H1 (cell line): ENCODE data around the gene POGZ. TPM values are rescaled to one million over a fixed set of nuclear protein-coding genes. Genes with fewer than 3 reads are reported as not detected.

Source experiments
- CTCF ChIA-PET: fragments of 300-600 bp; sonication (Branson Sonifier 250); formaldehyde crosslinking; loops from one replicate; lab custom pipeline; 2021; ENCODE audit not compliant: partially characterized antibody; lab: Charles Lee
- POLR2A ChIA-PET: fragments of 300-600 bp; sonication (Branson Sonifier 250); formaldehyde crosslinking; loops from one replicate; lab custom pipeline; 2021; ENCODE audit warnings: inconsistent platforms; ENCODE audit not compliant: partially characterized antibody; lab: Charles Lee
- DNase-seq, 2 experiments: peaks; one replicate each; pipeline versions ENCODE4 v3.0.0 to v3.0.0-alpha.2; 2010 to 2022; ENCODE audit warnings: low spot score in 2 of 2, low read depth in 1 of 2, mixed read lengths in 1 of 2
- FAIRE-seq: peaks from 2 replicates; lab custom pipeline; 2011; peaks lifted over from hg19 to GRCh38; lab: Jason Lieb, UNC
- H2AFZ ChIP-seq: 2 replicates; pipeline ENCODE4 v1.8.1; 2012; ENCODE audit warnings: low read length, inconsistent platforms
- H2AK5ac ChIP-seq: 2 replicates; pipeline ENCODE4 v1.6.1; 2013; ENCODE audit warnings: low read depth, low read length
- H2BK120ac ChIP-seq: replicated peaks from 2 replicates; pipeline ENCODE3; 2013; ENCODE audit warnings: low read depth, low read length, inconsistent platforms
- H2BK12ac ChIP-seq: 2 replicates; pipeline ENCODE4 v1.6.1; 2013; ENCODE audit warnings: low read depth, low read length
- H2BK15ac ChIP-seq: 2 replicates; pipeline ENCODE4 v1.6.1; 2013; ENCODE audit warnings: low read length
- H2BK20ac ChIP-seq: 2 replicates; pipeline ENCODE4 v1.6.1; 2013; ENCODE audit warnings: low read length
- H2BK5ac ChIP-seq: 2 replicates; pipeline ENCODE4 v1.6.1; 2013; ENCODE audit warnings: low read depth, low read length
- H3K14ac ChIP-seq: 2 replicates; pipeline ENCODE4 v1.6.1; 2013; ENCODE audit warnings: inconsistent platforms; ENCODE audit not compliant: insufficient read length
- H3K18ac ChIP-seq: 2 replicates; pipeline ENCODE4 v1.6.1; 2013; ENCODE audit warnings: low read length; ENCODE audit errors: extremely low read depth
- H3K23ac ChIP-seq: 2 replicates; pipeline ENCODE4 v1.6.1; 2013; ENCODE audit warnings: inconsistent platforms; ENCODE audit not compliant: insufficient read length
- H3K23me2 ChIP-seq: 2 replicates; pipeline ENCODE4 v1.6.1; 2013; ENCODE audit warnings: low read depth, low read length
- H3K27ac ChIP-seq: 2 replicates; pipeline ENCODE4 v1.6.1; 2011; ENCODE audit warnings: low read depth, low read length, inconsistent platforms
- H3K27me3 ChIP-seq, 4 experiments: replicated peaks in 1 of 4; 1 replicate in 1 of 4; 2 replicates in 3 of 4; pipeline versions ENCODE4 v1.6.1 to v1.8.1; 2011 to 2013; ENCODE audit warnings: low read length in 3 of 4, mild to moderate bottlenecking in 3 of 4, inconsistent platforms in 2 of 4, mixed read lengths in 2 of 4, moderate library complexity in 1 of 4; ENCODE audit not compliant: control insufficient read depth in 3 of 4, insufficient read depth in 3 of 4; ENCODE audit errors: extremely low read depth in 1 of 4
- H3K36me3 ChIP-seq, 4 experiments: 2 replicates each; pipeline versions ENCODE4 v1.6.1 to v1.8.1; 2011 to 2013; ENCODE audit warnings: mild to moderate bottlenecking in 4 of 4, low read length in 3 of 4, moderate library complexity in 2 of 4, control low read depth in 1 of 4, inconsistent platforms in 1 of 4; ENCODE audit not compliant: insufficient read depth in 4 of 4, control insufficient read depth in 2 of 4
- H3K4ac ChIP-seq: replicated peaks from 2 replicates; pipeline ENCODE3; 2013; ENCODE audit warnings: low read length, low read depth, mixed read lengths, inconsistent platforms; ENCODE audit not compliant: insufficient read length
- H3K4me1 ChIP-seq, 4 experiments: replicated peaks in 1 of 4; 1 replicate in 1 of 4; 2 replicates in 3 of 4; pipeline versions ENCODE4 v1.6.1 to v1.8.1; 2011 to 2013; ENCODE audit warnings: low read length in 3 of 4, inconsistent platforms in 2 of 4, mixed read lengths in 1 of 4; ENCODE audit not compliant: insufficient read depth in 4 of 4, control insufficient read depth in 3 of 4
- H3K4me2 ChIP-seq, 2 experiments: 2 replicates each; pipeline versions ENCODE4 v1.6.1 to v1.8.1; 2011 to 2013; ENCODE audit warnings: low read depth in 2 of 2, low read length in 2 of 2, control low read depth in 1 of 2, inconsistent platforms in 1 of 2, mild to moderate bottlenecking in 1 of 2; ENCODE audit not compliant: insufficient read depth in 1 of 2
- H3K4me3 ChIP-seq, 4 experiments: fragments of 200-600, 300-600 bp in 1 of 4; sonication (generic), shearing (Covaris generic), sonication (Bioruptor Twin) in 1 of 4; 2 replicates each; pipeline versions ENCODE4 v1.5.1 to v1.8.1; 2011 to 2016; ENCODE audit warnings: low read length in 4 of 4, low read depth in 3 of 4, control low read depth in 2 of 4, inconsistent platforms in 2 of 4, mild to moderate bottlenecking in 2 of 4, mixed read lengths in 1 of 4, moderate library complexity in 1 of 4; ENCODE audit not compliant: insufficient read depth in 2 of 4; ENCODE audit errors: extremely low read depth in 1 of 4
- H3K56ac ChIP-seq: replicated peaks from 2 replicates; pipeline ENCODE3; 2013; ENCODE audit warnings: low read depth, mild to moderate bottlenecking, mixed read lengths, low read length, inconsistent platforms; ENCODE audit not compliant: insufficient read length
- H3K79me1 ChIP-seq: 2 replicates; pipeline ENCODE4 v1.6.1; 2013; ENCODE audit warnings: low read depth, low read length, control low read depth
- H3K79me2 ChIP-seq, 2 experiments: 2 replicates each; pipeline versions ENCODE4 v1.6.1 to v1.8.1; 2012 to 2013; ENCODE audit warnings: low read length in 2 of 2, mild to moderate bottlenecking in 2 of 2, inconsistent platforms in 1 of 2; ENCODE audit not compliant: insufficient read depth in 2 of 2, control insufficient read depth in 1 of 2
- H3K9ac ChIP-seq, 4 experiments: replicated peaks in 1 of 4; 1 replicate in 1 of 4; 2 replicates in 3 of 4; pipeline versions ENCODE4 v1.6.1 to v1.8.1; 2011 to 2013; ENCODE audit warnings: low read depth in 3 of 4, low read length in 3 of 4, control low read depth in 2 of 4, mild to moderate bottlenecking in 2 of 4, moderate library complexity in 2 of 4, inconsistent platforms in 1 of 4; ENCODE audit errors: extremely low read depth in 1 of 4
- H3K9me3 ChIP-seq, 2 experiments: 2 replicates each; pipeline versions ENCODE4 v1.6.1 to v1.8.1; 2012 to 2013; ENCODE audit warnings: mild to moderate bottlenecking in 2 of 2, moderate library complexity in 2 of 2, control low read depth in 1 of 2, inconsistent platforms in 1 of 2, low read depth in 1 of 2, low read length in 1 of 2, mixed read lengths in 1 of 2; ENCODE audit not compliant: insufficient read depth in 2 of 2
- H4K20me1 ChIP-seq, 2 experiments: replicated peaks in 1 of 2; 2 replicates each; pipeline versions ENCODE3 to v1.8.1; 2011 to 2013; ENCODE audit warnings: inconsistent platforms in 2 of 2, low read length in 2 of 2, mild to moderate bottlenecking in 1 of 2; ENCODE audit not compliant: insufficient read depth in 2 of 2, control insufficient read depth in 1 of 2
- H4K5ac ChIP-seq: 2 replicates; pipeline ENCODE4 v1.6.1; 2013; ENCODE audit warnings: low read length, low read depth, mixed read lengths, inconsistent platforms; ENCODE audit not compliant: insufficient read length
- H4K8ac ChIP-seq: 2 replicates; pipeline ENCODE4 v1.8.0; 2013; ENCODE audit warnings: mild to moderate bottlenecking, moderate library complexity, low read length, inconsistent platforms; ENCODE audit not compliant: insufficient read depth; ENCODE audit errors: extremely low read depth
- H4K91ac ChIP-seq: replicated peaks from 2 replicates; pipeline ENCODE3; 2013; ENCODE audit warnings: low read length, mixed read lengths, inconsistent platforms; ENCODE audit not compliant: insufficient read length
- CTCF ChIP-seq, 3 experiments: IDR thresholded peaks; 1 replicate in 2 of 3; 2 replicates in 1 of 3; pipeline versions ENCODE4 v1.5.1 to v1.6.1; 2011; ENCODE audit warnings: low read length in 3 of 3, mild to moderate bottlenecking in 3 of 3, inconsistent platforms in 2 of 3, low read depth in 1 of 3, moderate library complexity in 1 of 3; ENCODE audit not compliant: insufficient read depth in 1 of 3; ENCODE audit errors: control extremely low read depth in 1 of 3
- GABPA ChIP-seq: IDR thresholded peaks from 2 replicates; pipeline ENCODE4 v1.6.1; 2011; ENCODE audit warnings: mild to moderate bottlenecking, low read length, moderate library complexity, borderline replicate concordance; ENCODE audit not compliant: insufficient read depth
- WGBS, 2 experiments: shearing (Covaris generic) in 1 of 2; methylation state at CpG; one replicate each; pipeline versions ENCODE4 v1.1.6 to v1.1.7; 2013 to 2015; ENCODE audit warnings: low lambda C conversion rate in 2 of 2, mixed read lengths in 2 of 2, inconsistent platforms in 1 of 2, low coverage in 1 of 2, missing lambda C conversion rate in 1 of 2; ENCODE audit not compliant: insufficient replicate concordance in 2 of 2, insufficient coverage in 1 of 2, insufficient read length in 1 of 2; ENCODE audit errors: extremely low coverage in 1 of 2, missing lambda C conversion rate in 1 of 2; 5-methylcytosine and 5-hydroxymethylcytosine counted together
- polyA plus RNA-seq, 7 experiments: library from polyadenylated mRNA; depleted of rRNA in 3 of 7; stranded (reverse) in 5 of 7; unstranded in 2 of 7; fragments of >200 nt in 5 of 7; fragments of 200-250 nt in 2 of 7; gene quantifications; 1 replicate in 5 of 7; 2 replicates in 1 of 7; 4 replicates in 1 of 7; pipeline versions ENCODE4 v1.2.1 to v1.2.3, GENCODE V29; 2011 to 2013; ENCODE audit warnings: missing spikeins in 2 of 7, mixed read lengths in 2 of 7
- total RNA-seq: library from RNA; stranded (reverse); fragmentation: NEBNext Ultra II Directional; extraction: Animal tissue kit (Norgen Biotek cat#: 25700); gene quantifications from 2 replicates; pipeline ENCODE4 v1.2.1, GENCODE V29; 2021

Gene POGZ
- total and polyA plus RNA-seq, 2 of the 8 experiments (the other 6 are each of a cell fraction or from before 2014, with no cell fraction given): 66.4 to 105 TPM

- Histone ChIP-seq H3K9me3 (no peaks in the 10 kb centered on the region), H3K4me1 (peaks cover 0 to 11% (median 8%) of the 10 kb centered on the region in 4 experiments; a peak in 6 of 7 replicates), H3K27ac (no peak overlapping the region), H3K23me2 (peaks cover 2% of the 10 kb centered on the region; the same call in 1 of the 2 replicates), H3K27me3 (no peaks in the 10 kb centered on the region), H3K36me3 (peaks cover 0 to 5% (median 0%) of the 10 kb centered on the region in 4 experiments; a peak in 3 of 8 replicates), H3K79me1 (no peaks in the 10 kb centered on the region), H3K14ac (no peak overlapping the region), H3K9ac (no peak overlapping the region), H3K56ac (no peak overlapping the region), H4K8ac (peak overlapping the region; percentile 60), H2BK15ac (no peak overlapping the region), H3K4ac (no peak overlapping the region), H2BK12ac (no peak overlapping the region), H3K18ac (no peak overlapping the region), H3K4me3 (no peak overlapping the region), H3K23ac (no peak overlapping the region), H4K20me1 (no peaks in the 10 kb centered on the region), H2AFZ (no peak overlapping the region), H3K79me2 (no peaks in the 10 kb centered on the region), H3K4me2 (no peak overlapping the region), H4K91ac (no peak overlapping the region), H2BK120ac (no peak overlapping the region), H2AK5ac (0 out of 2 replicates have a peak overlapping the region, but pooled peaks have one; percentile 65), H2BK5ac (no peak overlapping the region), H4K5ac (no peak overlapping the region), H2BK20ac (no peak overlapping the region)
- FAIRE-seq: no peak
- ChIA-PET CTCF (interaction anchor here (0.5 to 2.2 kb wide), 19 partner anchors 10 to 117 kb away, joined by 3 to 12 read pairs (median 5); partner anchors contain the start of gene PSMB4), POLR2A (interaction anchor here (0.8 to 2.5 kb wide), 7 partner anchors 10 to 86 kb away, joined by 3 to 14 read pairs (median 6); partner anchors contain the start of genes PSMB4 and RFX5)
- no peak for DNase-seq
- WGBS, 2 experiments: 92% methylated on average over 15 of the region's 15 CpGs; no CpG with 5 or more reads in 1 of the 2 experiments
- TF ChIP-seq CTCF (IDR thresholded peaks at IDR 0.05; ENCODE audit: control extremely low read depth in 1 of 3, insufficient read depth in 1 of 3, low read depth in 1 of 3, low read length in 3 of 3) (peak in 2 of 3 experiments; percentile 1 to 33; a peak in 2 of 4 replicates), GABPA (no peak)
Measured at GRCh38 chr1:151369621-151370048, 89.7 kb downstream of the POGZ start.
